ENCODE results near the gene SMURF2. TPM values are rescaled to one million over a fixed set of nuclear protein-coding genes. Genes with fewer than 3 reads are reported as not detected.

Gene SMURF2
- total RNA-seq, 1 donor: 90.5 TPM

- peaks cover 78% of the 10 kb centered on the region for H4K20me1 ChIP-seq (ENCODE audit: insufficient read depth, low read length)
- TF ChIP-seq, protein P1, sequence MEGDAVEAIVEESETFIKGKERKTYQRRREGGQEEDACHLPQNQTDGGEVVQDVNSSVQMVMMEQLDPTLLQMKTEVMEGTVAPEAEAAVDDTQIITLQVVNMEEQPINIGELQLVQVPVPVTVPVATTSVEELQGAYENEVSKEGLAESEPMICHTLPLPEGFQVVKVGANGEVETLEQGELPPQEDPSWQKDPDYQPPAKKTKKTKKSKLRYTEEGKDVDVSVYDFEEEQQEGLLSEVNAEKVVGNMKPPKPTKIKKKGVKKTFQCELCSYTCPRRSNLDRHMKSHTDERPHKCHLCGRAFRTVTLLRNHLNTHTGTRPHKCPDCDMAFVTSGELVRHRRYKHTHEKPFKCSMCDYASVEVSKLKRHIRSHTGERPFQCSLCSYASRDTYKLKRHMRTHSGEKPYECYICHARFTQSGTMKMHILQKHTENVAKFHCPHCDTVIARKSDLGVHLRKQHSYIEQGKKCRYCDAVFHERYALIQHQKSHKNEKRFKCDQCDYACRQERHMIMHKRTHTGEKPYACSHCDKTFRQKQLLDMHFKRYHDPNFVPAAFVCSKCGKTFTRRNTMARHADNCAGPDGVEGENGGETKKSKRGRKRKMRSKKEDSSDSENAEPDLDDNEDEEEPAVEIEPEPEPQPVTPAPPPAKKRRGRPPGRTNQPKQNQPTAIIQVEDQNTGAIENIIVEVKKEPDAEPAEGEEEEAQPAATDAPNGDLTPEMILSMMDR (IDR thresholded peaks at IDR 0.05; ENCODE audit: extremely low read depth, low read depth, low read length): no peak
- H3K4me1 ChIP-seq (ENCODE audit: insufficient read depth, low read length): peaks cover 60% of the 10 kb centered on the region
- DNase-seq (ENCODE audit: insufficient read length, low spot score, missing footprints): no peak
- peaks cover 68% of the 10 kb centered on the region for H3K36me3 ChIP-seq (ENCODE audit: insufficient read depth, low read length)
- H3K79me2 ChIP-seq (ENCODE audit: insufficient read depth, low read length): peaks cover 79% of the 10 kb centered on the region
- H3K4me3 ChIP-seq (ENCODE audit: insufficient read depth, low read length): peak overlapping the region; percentile 98
- peak overlapping the region; percentile 99 for H3K27ac ChIP-seq (ENCODE audit: low read depth, low read length)
- H3K27me3 ChIP-seq (ENCODE audit: insufficient read depth, low read length): no peaks in the 10 kb centered on the region
- H3K9me3 ChIP-seq (ENCODE audit: low read depth, low read length): no peaks in the 10 kb centered on the region
- H3K4me2 ChIP-seq (ENCODE audit: insufficient read depth, low read length): peak overlapping the region; percentile 83
- no peak overlapping the region for H2AFZ ChIP-seq (ENCODE audit: low read length)
These were observed 158.8 kb downstream of the SMURF2 start for GRCh38 chr17:64503341-64503740.

DNA sequence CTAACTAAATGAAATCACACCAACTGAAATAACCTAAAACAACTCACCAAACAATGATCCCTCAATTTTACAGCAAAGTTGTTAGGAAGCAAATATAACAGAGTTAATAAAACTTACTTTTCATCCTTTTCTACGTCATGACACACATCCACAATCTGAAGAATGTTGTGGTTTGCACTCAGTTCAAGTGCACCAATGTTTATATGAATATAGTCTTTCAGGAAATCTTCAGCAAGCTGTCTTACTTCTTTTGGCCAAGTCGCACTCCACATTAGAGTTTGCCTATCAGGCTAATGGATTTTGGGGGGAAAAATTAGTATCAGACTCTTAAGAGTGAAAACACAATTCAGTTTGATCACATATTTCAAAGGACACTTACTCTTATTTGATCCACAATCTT is 159.3 kb downstream of the SMURF2 start:
- H3K79me2 ChIP-seq (ENCODE audit: insufficient read depth, low read length): peaks cover 73% of the 10 kb centered on the region
- DNase-seq (ENCODE audit: insufficient read length, low spot score, missing footprints): no peak
- no peak overlapping the region for H2AFZ ChIP-seq (ENCODE audit: low read length)
- peak overlapping the region; percentile 99 for H3K27ac ChIP-seq (ENCODE audit: low read depth, low read length)
- peaks cover 78% of the 10 kb centered on the region for H4K20me1 ChIP-seq (ENCODE audit: insufficient read depth, low read length)
- no peaks in the 10 kb centered on the region for H3K27me3 ChIP-seq (ENCODE audit: insufficient read depth, low read length)
- H3K4me1 ChIP-seq (ENCODE audit: insufficient read depth, low read length): peaks cover 60% of the 10 kb centered on the region
- peaks cover 74% of the 10 kb centered on the region for H3K36me3 ChIP-seq (ENCODE audit: insufficient read depth, low read length)
- TF ChIP-seq, protein P1 (IDR thresholded peaks at IDR 0.05; ENCODE audit: extremely low read depth, low read depth, low read length): no peak
- H3K9me3 ChIP-seq (ENCODE audit: low read depth, low read length): no peaks in the 10 kb centered on the region
- H3K4me2 ChIP-seq (ENCODE audit: insufficient read depth, low read length): peak overlapping the region; percentile 83
- peak overlapping the region; percentile 98 for H3K4me3 ChIP-seq (ENCODE audit: insufficient read depth, low read length)

GRCh38 chr17:64502021-64502420 is 160.1 kb downstream of the SMURF2 start:
- H3K27ac ChIP-seq (ENCODE audit: low read depth, low read length): peak overlapping the region; percentile 99
- DNase-seq (ENCODE audit: insufficient read length, low spot score, missing footprints): no peak
- H3K79me2 ChIP-seq (ENCODE audit: insufficient read depth, low read length): peaks cover 65% of the 10 kb centered on the region
- no peaks in the 10 kb centered on the region for H3K27me3 ChIP-seq (ENCODE audit: insufficient read depth, low read length)
- peak overlapping the region; percentile 83 for H3K4me2 ChIP-seq (ENCODE audit: insufficient read depth, low read length)
- peak overlapping the region; percentile 2 for H3K4me3 ChIP-seq (ENCODE audit: insufficient read depth, low read length)
- H3K4me1 ChIP-seq (ENCODE audit: insufficient read depth, low read length): peaks cover 66% of the 10 kb centered on the region
- H4K20me1 ChIP-seq (ENCODE audit: insufficient read depth, low read length): peaks cover 74% of the 10 kb centered on the region
- TF ChIP-seq, protein P1 (IDR thresholded peaks at IDR 0.05; ENCODE audit: extremely low read depth, low read depth, low read length): no peak
- no peaks in the 10 kb centered on the region for H3K9me3 ChIP-seq (ENCODE audit: low read depth, low read length)
- H2AFZ ChIP-seq (ENCODE audit: low read length): no peak overlapping the region
- peaks cover 77% of the 10 kb centered on the region for H3K36me3 ChIP-seq (ENCODE audit: insufficient read depth, low read length)

DNA sequence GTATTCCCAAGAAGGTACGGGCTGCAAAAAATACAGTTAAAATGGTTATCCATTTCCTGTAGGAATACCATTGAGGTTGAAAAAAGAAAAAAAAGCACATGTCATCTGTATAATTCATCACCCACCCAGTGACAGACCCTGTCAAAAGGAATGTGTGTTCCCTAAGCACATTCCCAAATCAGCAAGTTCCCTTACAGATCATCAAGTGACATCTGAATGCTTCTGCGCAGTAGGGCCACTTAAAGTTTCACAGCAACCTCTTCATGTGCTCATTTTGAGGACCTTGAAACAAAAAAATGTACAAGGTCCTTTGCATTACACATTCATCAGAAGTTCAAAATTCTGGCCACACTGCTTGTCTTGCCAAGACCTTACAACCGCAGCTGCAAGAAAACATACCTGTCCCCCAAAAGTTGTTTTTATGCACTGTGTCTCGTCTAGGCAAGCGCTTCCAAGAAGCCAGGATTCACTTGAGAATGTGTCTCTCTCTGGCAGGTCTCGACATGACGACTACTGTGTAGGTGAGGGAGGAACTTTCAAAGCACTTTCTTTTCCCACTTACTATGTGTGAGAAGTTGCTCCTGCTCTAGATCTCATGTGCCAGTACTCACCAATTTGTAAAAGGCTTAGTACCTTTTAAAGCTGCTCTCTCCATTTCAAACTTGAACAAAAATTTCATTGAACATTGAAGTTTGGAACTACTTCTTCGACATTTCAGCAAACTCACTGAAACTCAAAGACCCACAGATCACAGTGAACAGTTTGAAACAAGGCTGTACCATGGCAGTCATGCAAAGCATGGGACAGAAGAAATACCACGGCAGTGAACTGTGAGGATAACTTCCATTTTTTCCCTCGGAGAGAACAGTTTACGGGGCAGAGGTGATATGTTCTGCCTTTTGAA is 161.0 kb downstream of the SMURF2 start:
- Histone ChIP-seq H3K9me3 (ENCODE audit: low read depth, low read length) (no peaks in the 10 kb centered on the region), H3K79me2 (ENCODE audit: insufficient read depth, low read length) (peaks cover 71% of the 10 kb centered on the region), H3K27ac (ENCODE audit: low read depth, low read length) (peak overlapping the region; percentile 99), H2AFZ (ENCODE audit: low read length) (no peak overlapping the region), H3K4me2 (ENCODE audit: insufficient read depth, low read length) (no peak overlapping the region), H4K20me1 (ENCODE audit: insufficient read depth, low read length) (peaks cover 74% of the 10 kb centered on the region), H3K27me3 (ENCODE audit: insufficient read depth, low read length) (no peaks in the 10 kb centered on the region), H3K36me3 (ENCODE audit: insufficient read depth, low read length) (peaks cover 77% of the 10 kb centered on the region), H3K4me1 (ENCODE audit: insufficient read depth, low read length) (peaks cover 70% of the 10 kb centered on the region), H3K4me3 (ENCODE audit: insufficient read depth, low read length) (no peak overlapping the region)
- no peak for DNase-seq (ENCODE audit: insufficient read length, low spot score, missing footprints)
- TF ChIP-seq, protein P1 (IDR thresholded peaks at IDR 0.05; ENCODE audit: extremely low read depth, low read depth, low read length): no peak
